Fibroblast of the aortic adventitia (primary cell): Measurements from ENCODE around the gene FRAS1. TPM values are rescaled to one million over a fixed set of nuclear protein-coding genes. Genes with fewer than 3 reads are reported as not detected.
"Not testable (repeated sequence)": the region's sequence is repeated elsewhere in the genome, so short reads cannot be mapped to it uniquely, and the experiment has no call there.

Source experiments
- DNase-seq: peaks from one replicate; pipeline ENCODE4 v3.0.0-alpha.2; 2010; ENCODE audit warnings: low read depth
- H3K4me3 ChIP-seq: 2 replicates; pipeline ENCODE4 v1.5.1; 2011; ENCODE audit warnings: low read depth, mild to moderate bottlenecking, control low read depth, low read length, moderate library complexity
- CTCF ChIP-seq: IDR thresholded peaks from 2 replicates; pipeline ENCODE4 v1.5.1; 2011; ENCODE audit warnings: mild to moderate bottlenecking, low read length, control low read depth, inconsistent platforms; ENCODE audit not compliant: insufficient read depth
- total RNA-seq: library from RNA; depleted of rRNA; stranded (reverse); fragments of >200 nt; gene quantifications from 2 replicates; pipeline ENCODE4 v1.2.3, GENCODE V29; 2012; ENCODE audit warnings: low replicate concordance

FRAS1 gene
- 1.9 and 16.8 TPM in 2 replicates for total RNA-seq

GRCh38 chr4:78057135-78057599 lies at the start of gene FRAS1:
FRAS1 (plus strand) TSS chr4:78057323; CDS start chr4:78058010, 687 bp downstream.
- H3K4me3 ChIP-seq: peak within 1 kb of the TSS; percentile 67
- TF ChIP-seq CTCF: no peak
- no peak for DNase-seq

- not testable (repeated sequence) for DNase-seq
These were observed 46.1 kb upstream of the FRAS1 start for GRCh38 chr4:78011003-78011402.

GRCh38 chr4:78014889-78015886 lies 41.9 kb upstream of the FRAS1 start:
- H3K4me3 ChIP-seq: no peak overlapping the region
- DNase-seq: no peak
- TF ChIP-seq CTCF: no peak

More at GRCh38 chr4:78011003-78011402, 46.1 kb upstream of the FRAS1 start:
- not testable (repeated sequence) for H3K4me3 ChIP-seq

- no peak for DNase-seq
- H3K4me3 ChIP-seq: no peak overlapping the region
- no peak for TF ChIP-seq CTCF
These were observed 38.7 kb upstream of the FRAS1 start for GRCh38 chr4:78018271-78019049.

GRCh38 chr4:78019414-78019813 lies 37.7 kb upstream of the FRAS1 start:
- H3K4me3 ChIP-seq: no peak overlapping the region
- peak; percentile 13 for DNase-seq
- no peak for TF ChIP-seq CTCF

GRCh38 chr4:78020677-78021076 lies 36.4 kb upstream of the FRAS1 start:
- H3K4me3 ChIP-seq: no peak overlapping the region
- no peak for TF ChIP-seq CTCF
- DNase-seq: no peak

- DNase-seq: no peak
- no peak overlapping the region for H3K4me3 ChIP-seq
- TF ChIP-seq CTCF: no peak
These were observed 34.6 kb upstream of the FRAS1 start for GRCh38 chr4:78022517-78022916.
